Measurements from ENCODE around the gene KIF26B. TPM values are rescaled to one million over a fixed set of nuclear protein-coding genes. Genes with fewer than 3 reads are reported as not detected.

KIF26B gene
- total RNA-seq, 8 experiments from 2014 or later: 0.25 to 21.5 (median 10.2) TPM

GRCh38 chr1:245217853-245218608, 63.2 kb downstream of the KIF26B start:
- Histone ChIP-seq H3K4me3 (no peak overlapping the region), H3K27ac (no peak overlapping the region), H3K4me1 (replicated peaks in 1 of 2) (peaks cover 8 to 26% of the 10 kb centered on the region in 2 donors)
- ATAC-seq (replicated peaks in 6 of 8): no peak
- in situ Hi-C loops (cut with MboI; ENCODE audit: low pct_unique_long_range_greater_than_20kb in 2 of 9, low sequenced_read_pairs in 9 of 9, unreplicated experiment in 9 of 9): no loop called here
- WGBS, 10 experiments: 33 to 100% (median 90%) methylated on average over 1 to 11 of the region's 12 CpGs; no CpG with 5 or more reads in 1 of the 10 experiments

GRCh38 chr1:245220381-245220985, 65.7 kb downstream of the KIF26B start:
- in situ Hi-C loops (cut with MboI; ENCODE audit: low pct_unique_long_range_greater_than_20kb in 2 of 9, low sequenced_read_pairs in 9 of 9, unreplicated experiment in 9 of 9): no loop called here
- Histone ChIP-seq H3K27ac (no peak overlapping the region), H3K4me3 (no peak overlapping the region), H3K4me1 (replicated peaks in 1 of 2) (peaks cover 15 to 26% of the 10 kb centered on the region in 2 donors)
- 59 to 92% (median 71%) methylated on average over 4 to 10 of the region's 12 CpGs; no CpG with 5 or more reads in 5 of the 10 experiments for WGBS, 10 experiments
- ATAC-seq (replicated peaks in 6 of 8): no peak

GRCh38 chr1:245221805-245222204, 67.0 kb downstream of the KIF26B start:
- in situ Hi-C loops (cut with MboI; ENCODE audit: low pct_unique_long_range_greater_than_20kb in 2 of 9, low sequenced_read_pairs in 9 of 9, unreplicated experiment in 9 of 9): no loop called here
- peaks cover 17 to 26% of the 10 kb centered on the region in 2 donors for H3K4me1 ChIP-seq (replicated peaks in 1 of 2)

GRCh38 chr1:245222931-245223595, 68.3 kb downstream of the KIF26B start:
- in situ Hi-C loops (cut with MboI; ENCODE audit: low pct_unique_long_range_greater_than_20kb in 2 of 9, low sequenced_read_pairs in 9 of 9, unreplicated experiment in 9 of 9): no loop called here
- no peak overlapping the region for H3K27ac ChIP-seq
- 0 to 66% (median 31%) methylated on average over 1 to 2 of the region's 2 CpGs; no CpG with 5 or more reads in 3 of the 10 experiments for whole genome bisulfite sequencing, 10 experiments
- H3K4me1 ChIP-seq (replicated peaks in 1 of 2): peaks cover 14 to 22% of the 10 kb centered on the region in 2 donors
- no peak overlapping the region for H3K4me3 ChIP-seq
- ATAC-seq (replicated peaks in 6 of 8): peak in 1 of 8 experiments; percentile 91

More at GRCh38 chr1:245221805-245222204, 67.0 kb downstream of the KIF26B start:
- H3K27ac ChIP-seq: no peak overlapping the region
- 0 to 100% (median 80%) methylated on average over 1 to 6 of the region's 6 CpGs; no CpG with 5 or more reads in 3 of the 10 experiments for WGBS, 10 experiments
- no peak overlapping the region for H3K4me3 ChIP-seq
- no peak for ATAC-seq (replicated peaks in 6 of 8)

- WGBS, 10 experiments: 10 to 100% (median 42%) methylated on average over 2 to 15 of the region's 16 CpGs
- H3K4me1 ChIP-seq (replicated peaks in 1 of 2): peaks cover 14 to 18% of the 10 kb centered on the region in 2 donors
- in situ Hi-C loops (cut with MboI; ENCODE audit: low pct_unique_long_range_greater_than_20kb in 2 of 9, low sequenced_read_pairs in 9 of 9, unreplicated experiment in 9 of 9): no loop called here
- no peak overlapping the region for H3K4me3 ChIP-seq
- ATAC-seq (replicated peaks in 6 of 8): peak in 5 of 8 experiments; percentile 69 to 98 (median 94)
- no peak overlapping the region for H3K27ac ChIP-seq
Measured at GRCh38 chr1:245225322-245226202, 70.8 kb downstream of the KIF26B start.

- Histone ChIP-seq H3K4me1 (replicated peaks in 1 of 2) (peaks cover 14 to 15% of the 10 kb centered on the region in 2 donors), H3K27ac (no peak overlapping the region), H3K4me3 (no peak overlapping the region)
- in situ Hi-C loops (cut with MboI; ENCODE audit: low pct_unique_long_range_greater_than_20kb in 2 of 9, low sequenced_read_pairs in 9 of 9, unreplicated experiment in 9 of 9): no loop called here
- ATAC-seq (replicated peaks in 6 of 8): no peak
- 51 to 100% (median 67%) methylated on average over 1 to 5 of the region's 5 CpGs; no CpG with 5 or more reads in 1 of the 10 experiments for WGBS, 10 experiments
Measured at GRCh38 chr1:245226203-245226499, 71.4 kb downstream of the KIF26B start.

GRCh38 chr1:245229051-245229450, 74.3 kb downstream of the KIF26B start:
- 24 to 100% (median 97%) methylated on average over 1 to 8 of the region's 8 CpGs; no CpG with 5 or more reads in 2 of the 10 experiments for WGBS, 10 experiments
- ATAC-seq (replicated peaks in 6 of 8): no peak
- in situ Hi-C loops (cut with MboI; ENCODE audit: low pct_unique_long_range_greater_than_20kb in 2 of 9, low sequenced_read_pairs in 9 of 9, unreplicated experiment in 9 of 9): no loop called here
- Histone ChIP-seq H3K4me1 (replicated peaks in 1 of 2) (peaks cover 11 to 14% of the 10 kb centered on the region in 2 donors), H3K4me3 (no peak overlapping the region), H3K27ac (no peak overlapping the region)

- Histone ChIP-seq H3K4me3 (no peak overlapping the region), H3K27ac (no peak overlapping the region), H3K4me1 (replicated peaks in 1 of 2) (peaks cover 6 to 14% of the 10 kb centered on the region in 2 donors)
- ATAC-seq (replicated peaks in 6 of 8): no peak
- 0 to 100% (median 86%) methylated on average over 1 to 6 of the region's 6 CpGs; no CpG with 5 or more reads in 2 of the 10 experiments for WGBS, 10 experiments
- in situ Hi-C loops (cut with MboI; ENCODE audit: low pct_unique_long_range_greater_than_20kb in 2 of 9, low sequenced_read_pairs in 9 of 9, unreplicated experiment in 9 of 9): no loop called here
Measured at GRCh38 chr1:245232931-245233330, 78.1 kb downstream of the KIF26B start.

GRCh38 chr1:245234217-245235081, 79.7 kb downstream of the KIF26B start:
- 18 to 78% (median 44%) methylated on average over 1 to 17 of the region's 26 CpGs; no CpG with 5 or more reads in 2 of the 10 experiments for WGBS, 10 experiments

GRCh38 chr1:245235156-245235555, 80.4 kb downstream of the KIF26B start:
- ATAC-seq (replicated peaks in 6 of 8): peak in 4 of 8 experiments; percentile 2 to 10 (median 9)
- H3K4me3 ChIP-seq: no peak overlapping the region
- H3K4me1 ChIP-seq (replicated peaks in 1 of 2): peaks cover 6 to 14% of the 10 kb centered on the region in 2 donors
- 12 to 68% (median 35%) methylated on average over 2 to 6 of the region's 6 CpGs for WGBS, 10 experiments
- in situ Hi-C loops (cut with MboI; ENCODE audit: low pct_unique_long_range_greater_than_20kb in 2 of 9, low sequenced_read_pairs in 9 of 9, unreplicated experiment in 9 of 9): no loop called here
- no peak overlapping the region for H3K27ac ChIP-seq

More at GRCh38 chr1:245234217-245235081, 79.7 kb downstream of the KIF26B start:
- Histone ChIP-seq H3K4me3 (no peak overlapping the region), H3K27ac (no peak overlapping the region), H3K4me1 (replicated peaks in 1 of 2) (peaks cover 6 to 14% of the 10 kb centered on the region in 2 donors)
- ATAC-seq (replicated peaks in 6 of 8): peak in 5 of 8 experiments; percentile 91 to 92 (median 92)
- in situ Hi-C loops (cut with MboI; ENCODE audit: low pct_unique_long_range_greater_than_20kb in 2 of 9, low sequenced_read_pairs in 9 of 9, unreplicated experiment in 9 of 9): no loop called here

- in situ Hi-C loops (cut with MboI; ENCODE audit: low pct_unique_long_range_greater_than_20kb in 2 of 9, low sequenced_read_pairs in 9 of 9, unreplicated experiment in 9 of 9): no loop called here
- 80 to 100% (median 93%) methylated on average over 1 to 3 of the region's 6 CpGs; no CpG with 5 or more reads in 5 of the 10 experiments for WGBS, 10 experiments
- ATAC-seq (replicated peaks in 6 of 8): no peak
Measured at GRCh38 chr1:245240648-245241165, 85.9 kb downstream of the KIF26B start.

More at GRCh38 chr1:245240648-245241165, 85.9 kb downstream of the KIF26B start:
- Histone ChIP-seq H3K4me1 (replicated peaks in 1 of 2) (peaks cover 0 to 2% of the 10 kb centered on the region in 2 donors), H3K4me3 (no peak overlapping the region), H3K27ac (no peak overlapping the region)

Measured in motor neuron (in vitro differentiated cells).